Type B pancreatic cell (in vitro differentiated cells): ENCODE data around the gene ENTPD2. TPM values are rescaled to one million over a fixed set of nuclear protein-coding genes. Genes with fewer than 3 reads are reported as not detected.

Source experiments
- DNase-seq: peaks from one replicate; pipeline ENCODE4 v3.0.0; 2021; ENCODE audit warnings: mixed read lengths; ENCODE audit not compliant: unreplicated experiment; ENCODE audit errors: extremely low spot score
- H3K27ac Mint-ChIP-seq: 2 replicates; pipeline ENCODE4 v1.8.0; 2021; ENCODE audit warnings: mild to moderate bottlenecking, mixed read lengths
- H3K27me3 Mint-ChIP-seq: 2 replicates; pipeline ENCODE4 v1.8.0; 2021; ENCODE audit warnings: mixed read lengths
- H3K36me3 Mint-ChIP-seq: 2 replicates; pipeline ENCODE4 v1.8.0; 2021; ENCODE audit warnings: mixed read lengths
- H3K4me1 Mint-ChIP-seq: one replicate; pipeline ENCODE4 v1.8.0; 2021; ENCODE audit warnings: mixed read lengths; ENCODE audit not compliant: unreplicated experiment
- H3K4me3 Mint-ChIP-seq: 2 replicates; pipeline ENCODE4 v1.8.0; 2021; ENCODE audit warnings: mild to moderate bottlenecking, mixed read lengths
- H3K9me3 Mint-ChIP-seq: 2 replicates; pipeline ENCODE4 v1.8.0; 2021; ENCODE audit warnings: mixed read lengths
- CTCF ChIP-seq: fragments of 200-600 bp; sonication (generic); conservative IDR thresholded peaks from 2 replicates; pipeline ENCODE4 v1.5.0; 2021; ENCODE audit warnings: antibody characterized with exemption, mild to moderate bottlenecking
- total RNA-seq: library from RNA; stranded (reverse); gene quantifications from 2 replicates; pipeline ENCODE4 v1.2.1, GENCODE V29; 2021; ENCODE audit warnings: low replicate concordance

The ENTPD2 gene
- total RNA-seq, 1 donor from 2014 or later, result 3.3 TPM

GRCh38 chr9:137055385-137056364 is 1.8 kb upstream of the ENTPD2 start:
- Mint-ChIP-seq H3K36me3 (no peaks in the 10 kb centered on the region), H3K4me3 (no peak overlapping the region)
- TF ChIP-seq CTCF, result no peak

GRCh38 chr9:137054932-137055384 is 1.1 kb upstream of the ENTPD2 start:
- TF ChIP-seq CTCF, result no peak
- Mint-ChIP-seq H3K36me3 (no peaks in the 10 kb centered on the region), H3K4me3 (no peak overlapping the region), H3K4me1 (no peaks in the 10 kb centered on the region), H3K27ac (no peak overlapping the region), H3K9me3 (no peaks in the 10 kb centered on the region), H3K27me3 (peaks cover 59% of the 10 kb centered on the region)
- no peak for DNase-seq

More at GRCh38 chr9:137055385-137056364, 1.8 kb upstream of the ENTPD2 start:
- no peak for DNase-seq
- Mint-ChIP-seq H3K27me3 (peaks cover 56% of the 10 kb centered on the region), H3K4me1 (no peaks in the 10 kb centered on the region), H3K27ac (no peak overlapping the region), H3K9me3 (no peaks in the 10 kb centered on the region)

- DNase-seq, result no peak
- Mint-ChIP-seq H3K4me3 (no peak overlapping the region), H3K27me3 (peaks cover 58% of the 10 kb centered on the region)
Measured at GRCh38 chr9:137052998-137053943, 590 bp downstream of the ENTPD2 start.

GRCh38 chr9:137052293-137052692 is 1.6 kb downstream of the ENTPD2 start:
- Mint-ChIP-seq H3K36me3 (no peaks in the 10 kb centered on the region), H3K9me3 (no peaks in the 10 kb centered on the region), H3K4me1 (no peaks in the 10 kb centered on the region), H3K27me3 (peaks cover 57% of the 10 kb centered on the region), H3K4me3 (no peak overlapping the region), H3K27ac (no peak overlapping the region)
- no peak for DNase-seq
- TF ChIP-seq CTCF, result no peak

More at GRCh38 chr9:137052998-137053943, 590 bp downstream of the ENTPD2 start:
- H3K4me1 Mint-ChIP-seq, result no peaks in the 10 kb centered on the region
- H3K36me3 Mint-ChIP-seq, result no peaks in the 10 kb centered on the region
- H3K27ac Mint-ChIP-seq, result no peak overlapping the region
- H3K9me3 Mint-ChIP-seq, result no peaks in the 10 kb centered on the region
- no peak for TF ChIP-seq CTCF

GRCh38 chr9:137051145-137051724 is 2.6 kb downstream of the ENTPD2 start:
- Mint-ChIP-seq H3K4me1 (no peaks in the 10 kb centered on the region), H3K4me3 (no peak overlapping the region), H3K27ac (no peak overlapping the region), H3K9me3 (no peaks in the 10 kb centered on the region), H3K27me3 (peaks cover 58% of the 10 kb centered on the region), H3K36me3 (no peaks in the 10 kb centered on the region)
- no peak for TF ChIP-seq CTCF
- no peak for DNase-seq
